22Rv1 (cell line): Measurements from ENCODE around the gene ASXL1.

ENCODE experiments used
- CTCF ChIP-seq: fragments of 450-650 bp; IDR thresholded peaks from 2 replicates; pipeline ENCODE4 v1.5.1; 2017; ENCODE audit warnings: mild to moderate bottlenecking
- ZFX ChIP-seq: fragments of 450-650 bp; IDR thresholded peaks from 2 replicates; pipeline ENCODE4 v1.6.1; 2017; ENCODE audit warnings: antibody characterized with exemption, borderline replicate concordance

GRCh38 chr20:32482442-32483261, 124.5 kb downstream of the ASXL1 start:
- TF ChIP-seq CTCF (no peak), ZFX (no peak)
